AG20443 (cell line): ENCODE results near the gene NRIP3.

Experiments
- DNase-seq: peaks from one replicate; pipeline ENCODE4 v3.0.0; 2012; ENCODE audit warnings: low spot score, mixed read lengths

NRIP3 gene

DNA sequence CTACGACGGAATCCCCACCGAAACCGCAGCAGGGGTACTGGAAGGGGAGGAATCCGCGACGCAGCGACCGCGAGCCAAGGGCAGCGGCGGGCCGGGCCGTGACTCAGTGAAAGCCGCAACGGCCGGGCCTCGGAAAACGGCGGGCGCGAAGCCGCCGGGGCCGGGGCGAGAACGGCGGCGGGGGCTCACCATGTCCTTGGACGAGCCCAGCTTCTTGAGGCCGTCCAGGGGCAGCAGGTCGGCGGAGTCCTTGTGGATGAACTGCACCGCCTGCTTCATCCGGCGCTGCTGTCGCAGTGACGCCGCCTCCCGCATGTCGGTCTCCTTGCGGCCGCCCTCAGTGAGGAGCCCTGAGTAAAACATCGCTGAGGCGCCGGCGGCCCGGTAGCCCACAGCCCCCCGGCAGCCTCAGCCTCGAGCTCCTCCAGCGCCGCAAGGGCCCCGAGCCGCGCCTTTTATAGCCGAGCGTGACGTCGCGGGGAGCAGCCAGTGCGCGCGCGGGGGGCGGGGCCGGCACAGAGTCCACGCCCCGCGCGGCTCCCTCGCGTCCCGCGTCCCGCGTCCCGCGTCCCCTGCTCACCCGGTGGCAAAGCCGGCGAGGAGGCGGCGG is at the start of gene NRIP3:
TSS of gene NRIP3 (minus strand) at position 429 of the 610 bp plus-strand sequence. CDS start at position 363, 66 bp downstream.
- DNase-seq: peak; percentile 92

DNA sequence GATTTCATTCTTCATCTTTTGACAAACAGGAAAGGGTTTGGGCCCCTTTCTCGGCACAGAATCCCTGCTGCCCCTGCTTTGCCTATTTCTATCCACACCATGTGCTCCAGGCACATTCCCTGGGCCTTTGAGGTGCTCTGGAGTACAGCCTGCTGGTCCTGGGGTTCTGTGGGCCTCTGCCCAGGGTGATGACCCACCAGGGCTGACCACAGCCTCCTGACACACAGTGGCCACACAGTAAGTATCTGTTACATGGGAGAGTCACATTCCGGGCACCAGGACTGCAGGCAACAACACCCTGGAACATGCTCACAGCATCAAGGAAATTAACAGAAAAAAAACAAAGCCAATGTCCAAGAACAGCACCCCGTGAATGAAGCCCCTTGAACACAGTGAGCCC is 48.5 kb upstream of the NRIP3 start:
- DNase-seq: no peak

DNA sequence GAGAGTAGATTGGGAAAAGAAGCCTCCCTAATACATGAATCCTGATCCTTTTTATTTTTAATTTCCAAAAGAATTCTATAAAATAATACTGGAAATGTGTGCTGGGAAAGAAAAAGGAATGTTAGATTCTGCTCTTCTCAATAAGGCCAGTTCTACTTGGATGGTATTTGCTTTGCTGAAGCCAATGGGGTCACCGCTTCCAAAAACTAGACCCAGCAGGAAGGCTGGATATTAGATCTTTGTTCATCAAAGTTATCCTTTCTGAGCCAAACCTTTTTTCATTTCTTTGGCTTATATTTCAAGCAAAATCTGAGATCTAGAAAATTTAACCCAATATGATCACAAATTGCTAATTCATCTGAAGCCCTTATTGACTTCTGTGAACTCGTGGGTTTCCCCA is 46.2 kb upstream of the NRIP3 start:
- no peak for DNase-seq

GRCh38 chr11:9047964-9048523 is 44.2 kb upstream of the NRIP3 start:
- DNase-seq: peak; percentile 32

DNA sequence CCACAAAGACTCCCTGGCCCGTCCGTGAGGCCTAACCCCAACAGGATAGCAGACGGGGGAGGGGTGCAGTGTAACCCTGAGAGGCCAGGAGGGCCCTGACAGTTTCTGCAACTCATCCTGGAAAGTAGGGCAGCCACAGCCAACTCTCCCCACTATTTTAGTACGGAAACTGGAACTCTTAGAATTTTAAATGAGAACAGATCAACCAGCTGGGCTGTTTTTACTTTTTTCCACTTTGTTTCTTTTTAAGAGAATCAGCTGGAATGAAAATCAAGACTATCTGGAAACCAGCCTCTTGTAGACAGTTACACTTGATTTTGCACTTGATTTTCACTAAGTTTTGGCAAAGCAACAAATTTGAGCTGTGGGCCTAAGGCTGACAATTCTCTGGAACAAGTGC is 42.7 kb upstream of the NRIP3 start:
- no peak for DNase-seq

DNA sequence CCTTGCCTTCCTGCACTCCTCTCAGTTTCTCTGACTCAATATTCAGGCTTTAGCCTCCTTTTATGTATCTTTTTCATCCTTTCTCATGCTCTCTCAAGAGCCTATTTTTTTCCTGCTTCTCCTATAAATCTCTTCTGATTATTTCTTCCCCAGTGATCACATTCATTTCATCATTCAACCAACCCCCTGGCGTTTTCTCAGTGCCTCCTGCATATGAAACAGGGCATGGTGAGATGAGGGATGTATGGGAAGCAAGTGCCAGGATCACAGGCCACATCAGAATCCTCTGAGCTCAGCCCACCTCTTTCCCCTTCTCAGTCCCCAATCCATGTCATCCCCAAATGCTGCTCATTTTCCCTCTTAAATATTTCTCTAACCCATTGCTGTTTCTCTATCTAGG is 38.7 kb upstream of the NRIP3 start:
- DNase-seq: no peak

- no peak for DNase-seq
Observed at GRCh38 chr11:9041747-9042146, 37.9 kb upstream of the NRIP3 start.

DNA sequence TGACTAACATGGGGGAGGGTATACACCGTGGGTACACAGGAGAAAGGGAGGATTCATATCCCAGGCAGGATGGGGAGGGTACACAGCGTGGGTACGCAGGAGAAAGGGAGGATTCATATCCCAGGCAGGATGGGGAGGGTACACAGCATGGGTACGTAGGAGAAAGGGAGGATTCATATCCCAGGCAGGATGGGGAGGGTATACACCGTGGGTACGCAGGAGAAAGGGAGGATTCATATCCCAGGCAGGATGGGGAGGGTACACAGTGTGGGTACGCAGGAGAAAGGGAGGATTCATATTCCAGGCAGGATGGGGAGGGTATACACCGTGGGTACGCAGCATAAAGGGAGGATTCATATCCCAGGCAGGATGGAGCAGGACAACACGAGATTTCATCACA is 36.6 kb upstream of the NRIP3 start:
- DNase-seq: no peak

DNA sequence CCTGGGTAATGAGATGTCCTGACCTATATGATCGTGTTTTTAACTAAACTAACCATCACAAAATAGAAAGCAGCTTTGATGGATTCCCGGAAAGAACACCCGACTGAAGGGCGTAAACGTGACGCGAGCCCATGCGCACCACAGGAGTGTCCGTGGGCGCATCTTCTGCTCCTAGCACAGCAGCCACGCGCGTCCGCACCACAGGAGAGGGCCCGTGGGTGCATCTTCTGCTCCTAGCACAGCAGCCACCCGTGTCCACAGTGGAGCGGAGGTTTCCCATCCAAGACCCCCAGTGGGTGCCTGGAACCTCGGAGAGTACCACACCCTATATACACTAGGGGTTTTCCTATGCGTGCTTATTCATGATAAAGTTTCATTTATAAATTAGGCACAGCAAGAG is 36.1 kb upstream of the NRIP3 start:
- no peak for DNase-seq

GRCh38 chr11:9039198-9039597 is 35.4 kb upstream of the NRIP3 start:
- no peak for DNase-seq

- DNase-seq: no peak
Observed at GRCh38 chr11:9038541-9038940, 34.7 kb upstream of the NRIP3 start.

DNA sequence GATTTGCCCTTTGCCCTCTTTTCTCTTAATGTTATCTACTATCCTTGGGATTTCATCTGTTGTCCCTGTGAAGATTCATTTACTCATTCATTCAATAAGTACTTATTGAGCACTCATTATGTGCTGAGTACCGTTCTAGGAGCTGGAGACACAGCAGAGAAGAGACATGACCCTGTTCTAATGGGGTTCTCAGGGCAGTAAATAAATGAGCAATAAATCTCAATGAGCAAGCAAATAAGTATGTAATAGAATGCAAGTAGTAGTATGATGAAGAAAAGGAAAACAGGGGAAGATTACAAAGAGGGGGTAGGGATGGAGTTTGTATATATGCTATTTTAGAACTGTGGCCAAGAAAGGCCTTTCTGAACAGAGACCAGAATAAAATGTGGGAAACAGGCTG is 34.2 kb upstream of the NRIP3 start:
- no peak for DNase-seq

DNA sequence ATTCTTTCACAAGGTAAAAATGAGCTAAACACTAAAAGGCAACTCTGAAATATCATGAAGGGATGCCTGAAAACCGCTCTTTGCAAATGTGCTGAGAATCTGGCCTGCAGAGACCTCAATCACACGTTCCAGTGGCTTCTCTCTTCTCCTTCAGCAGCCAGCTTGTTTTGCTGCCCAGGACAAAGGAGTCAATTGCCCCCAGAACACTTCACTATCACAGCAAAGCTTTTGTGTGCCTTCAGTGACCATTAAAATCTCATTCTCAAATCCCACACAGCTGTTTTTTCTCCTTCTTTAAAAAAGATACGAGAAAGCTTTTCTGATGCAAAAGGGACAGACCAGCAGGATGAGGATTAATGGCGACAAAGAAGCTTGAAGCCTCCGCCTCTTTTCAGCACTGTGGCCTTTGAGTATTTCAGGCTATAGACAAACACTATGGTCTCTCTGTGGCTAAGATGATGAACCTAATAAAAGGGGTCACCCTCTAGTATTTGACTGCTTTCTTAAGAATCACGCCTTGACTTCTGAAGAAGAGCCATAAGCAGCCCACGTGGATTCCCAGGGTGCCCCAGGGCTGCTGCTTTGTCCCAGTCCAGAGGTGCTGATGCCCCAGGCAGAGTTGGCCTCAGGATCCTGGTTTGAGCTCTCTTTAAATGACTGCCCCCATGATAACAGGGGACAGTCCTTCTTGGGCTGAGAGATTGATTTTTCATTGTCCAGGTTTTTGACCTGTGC is 33.4 kb upstream of the NRIP3 start:
- DNase-seq: no peak

DNA sequence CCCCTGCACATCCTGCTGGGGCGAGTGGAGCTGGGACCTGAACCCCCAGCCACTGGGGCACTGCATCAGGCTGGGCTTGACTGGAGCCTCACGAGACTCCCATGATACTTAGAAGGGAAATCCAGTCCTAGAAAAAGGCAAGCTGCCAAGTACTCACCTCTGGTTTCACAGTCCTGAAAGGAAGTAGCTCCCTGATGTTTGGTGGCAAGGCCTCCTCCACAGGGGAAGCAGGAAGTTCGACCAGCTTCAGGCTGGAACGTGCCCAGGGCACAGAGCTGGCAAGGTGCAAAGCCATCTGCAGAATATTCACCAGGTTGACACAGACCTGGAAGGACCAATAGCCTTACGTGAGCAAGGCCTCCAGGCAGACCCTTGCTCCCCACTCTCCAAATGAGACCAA is 26.8 kb upstream of the NRIP3 start:
- no peak for DNase-seq

DNA sequence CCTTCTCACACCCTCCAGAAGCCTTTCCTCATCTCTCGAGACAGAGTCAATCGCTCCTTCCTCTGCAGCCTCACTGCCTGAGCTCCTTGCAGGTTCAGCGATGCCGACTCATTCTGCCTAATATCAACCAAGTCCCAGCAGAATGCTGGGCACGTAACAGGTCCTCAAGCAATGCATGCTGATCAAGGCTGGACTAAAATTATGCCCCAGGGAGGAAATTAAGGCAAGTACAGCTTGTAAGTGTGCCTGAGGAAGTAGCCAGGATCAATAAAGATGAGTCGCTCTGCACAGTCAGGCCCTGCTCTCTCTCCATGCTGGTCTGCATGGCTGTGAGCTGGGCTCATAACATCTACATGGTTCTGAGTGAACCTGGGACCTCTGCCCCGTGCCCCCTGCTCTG is 25.6 kb upstream of the NRIP3 start:
- DNase-seq: no peak

DNA sequence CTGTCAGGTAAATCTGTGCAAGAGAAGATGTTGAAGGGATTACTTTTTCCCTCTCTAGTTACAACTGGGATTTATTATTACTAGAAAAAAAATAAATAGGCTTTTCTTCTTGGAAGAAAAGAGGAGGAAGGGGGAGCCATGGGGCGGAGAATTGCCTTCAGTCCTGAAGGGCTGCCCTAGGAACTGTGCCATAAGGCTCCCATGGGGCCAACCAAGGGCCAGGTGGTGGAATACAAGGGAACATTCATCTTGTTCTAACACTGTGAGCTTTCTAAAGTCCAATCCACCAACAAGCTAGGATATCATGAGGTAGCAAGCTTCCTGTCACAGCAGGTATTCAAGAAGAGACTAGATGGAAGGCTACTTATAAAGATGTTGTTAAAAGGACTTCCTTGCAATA is 24.8 kb upstream of the NRIP3 start:
- no peak for DNase-seq

- no peak for DNase-seq
Observed at GRCh38 chr11:9025101-9025850, 21.5 kb upstream of the NRIP3 start.

DNA sequence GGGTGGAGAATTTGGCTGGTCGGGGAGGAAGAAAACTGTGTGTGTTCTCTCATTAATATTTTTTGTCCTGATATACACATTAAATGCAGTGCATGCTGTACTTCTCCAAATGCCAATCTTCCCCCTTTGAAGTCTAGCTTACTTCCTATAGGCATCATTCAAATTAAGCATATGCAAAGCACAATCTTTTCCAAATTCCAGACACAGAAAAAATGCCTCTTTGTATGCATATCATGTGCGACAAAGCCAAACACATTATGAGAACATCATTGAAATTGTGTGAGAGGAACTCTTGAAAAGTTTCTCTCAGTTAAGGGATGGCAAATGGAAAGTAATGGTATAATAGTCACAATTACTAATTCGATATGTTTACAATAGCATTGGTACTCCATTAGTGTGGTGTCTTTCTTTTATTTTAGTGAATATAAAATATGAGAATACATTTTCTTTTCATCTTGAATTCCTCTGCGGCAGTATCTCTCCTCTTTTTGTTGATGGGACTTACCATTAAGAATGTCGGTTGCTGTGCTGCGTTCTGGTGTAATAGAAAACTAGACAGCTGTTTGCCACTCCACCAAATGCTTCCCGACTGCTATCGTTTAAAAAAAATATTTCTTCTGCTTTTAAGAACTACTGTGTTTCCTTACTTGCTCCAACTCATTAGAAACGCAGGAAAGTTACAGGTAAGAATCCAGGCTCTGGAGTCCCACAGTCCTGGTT is 19.3 kb upstream of the NRIP3 start:
- no peak for DNase-seq

DNA sequence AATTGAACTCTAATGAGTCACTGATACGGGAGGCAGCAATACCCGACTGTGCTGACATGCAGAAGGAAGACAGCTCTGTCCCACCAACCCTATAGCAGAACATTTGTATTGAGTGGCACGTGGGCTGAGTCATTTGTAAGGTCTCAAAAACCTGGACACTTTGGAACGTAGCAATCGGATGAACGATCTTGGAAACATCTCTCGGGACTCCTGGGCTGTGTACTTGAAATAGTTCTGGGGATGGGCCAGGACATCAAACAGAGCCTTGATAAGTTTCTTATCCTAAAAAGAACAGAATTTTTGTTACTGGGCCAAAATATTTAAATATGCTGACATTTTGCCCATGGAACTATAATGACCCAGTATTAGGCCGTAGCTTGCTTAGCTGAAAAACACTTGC is 17.1 kb upstream of the NRIP3 start:
- no peak for DNase-seq

- no peak for DNase-seq
Observed at GRCh38 chr11:9019861-9020260, 16.1 kb upstream of the NRIP3 start.

- DNase-seq: peak; percentile 93
Observed at GRCh38 chr11:9017773-9018172, 14.0 kb upstream of the NRIP3 start.

GRCh38 chr11:9016916-9017642 is 13.3 kb upstream of the NRIP3 start:
- no peak for DNase-seq
